NCI-H82 treated with DMSO at 0.1 percent for 48 hours (cell line): ENCODE results near the gene SLC16A3.
"Not testable (repeated sequence)": the region's sequence is repeated elsewhere in the genome, so short reads cannot be mapped to it uniquely, and the experiment has no call there.

Experiments used
- DNase-seq: peaks from one replicate; lab custom pipeline; 2025; ENCODE audit not compliant: unreplicated experiment; lab: John Stamatoyannopoulos, UW

Gene SLC16A3

GRCh38 chr17:82245134-82246039 is 16.5 kb downstream of the SLC16A3 start:
- no peak for DNase-seq

- DNase-seq: no peak
Measured at GRCh38 chr17:82246040-82246364, 17.2 kb downstream of the SLC16A3 start.

- no peak for DNase-seq
Measured at GRCh38 chr17:82246365-82247181, 17.7 kb downstream of the SLC16A3 start.

- DNase-seq: no peak
Measured at GRCh38 chr17:82247182-82247823, 18.5 kb downstream of the SLC16A3 start.

- DNase-seq: no peak
Measured at GRCh38 chr17:82247856-82248671, 19.2 kb downstream of the SLC16A3 start.

- no peak for DNase-seq
Measured at GRCh38 chr17:82248815-82249674, 20.2 kb downstream of the SLC16A3 start.

- no peak for DNase-seq
Measured at GRCh38 chr17:82249896-82250581, 21.2 kb downstream of the SLC16A3 start.

GRCh38 chr17:82250868-82251500 is 22.1 kb downstream of the SLC16A3 start:
- DNase-seq: no peak

- no peak for DNase-seq
Measured at GRCh38 chr17:82252511-82253178, 23.8 kb downstream of the SLC16A3 start.

- no peak for DNase-seq
Measured at GRCh38 chr17:82253179-82253544, 24.3 kb downstream of the SLC16A3 start.

- not testable (repeated sequence) for DNase-seq
Measured at GRCh38 chr17:82254096-82254495, 25.3 kb downstream of the SLC16A3 start.

- DNase-seq: not testable (repeated sequence)
Measured at GRCh38 chr17:82254746-82255145, 25.9 kb downstream of the SLC16A3 start.

- no peak for DNase-seq
Measured at GRCh38 chr17:82255402-82255972, 26.6 kb downstream of the SLC16A3 start.

GRCh38 chr17:82256242-82256885 is 27.5 kb downstream of the SLC16A3 start:
- DNase-seq: no peak

GRCh38 chr17:82257473-82257872 is 28.6 kb downstream of the SLC16A3 start:
- DNase-seq: no peak

- DNase-seq: no peak
Measured at GRCh38 chr17:82258555-82258954, 29.7 kb downstream of the SLC16A3 start.
